Measurements from ENCODE around the gene GNB3. TPM values are rescaled to one million over a fixed set of nuclear protein-coding genes. Genes with fewer than 3 reads are reported as not detected.

The GNB3 gene
- total RNA-seq, 1 donor from 2014 or later, result 10.4 TPM

DNA sequence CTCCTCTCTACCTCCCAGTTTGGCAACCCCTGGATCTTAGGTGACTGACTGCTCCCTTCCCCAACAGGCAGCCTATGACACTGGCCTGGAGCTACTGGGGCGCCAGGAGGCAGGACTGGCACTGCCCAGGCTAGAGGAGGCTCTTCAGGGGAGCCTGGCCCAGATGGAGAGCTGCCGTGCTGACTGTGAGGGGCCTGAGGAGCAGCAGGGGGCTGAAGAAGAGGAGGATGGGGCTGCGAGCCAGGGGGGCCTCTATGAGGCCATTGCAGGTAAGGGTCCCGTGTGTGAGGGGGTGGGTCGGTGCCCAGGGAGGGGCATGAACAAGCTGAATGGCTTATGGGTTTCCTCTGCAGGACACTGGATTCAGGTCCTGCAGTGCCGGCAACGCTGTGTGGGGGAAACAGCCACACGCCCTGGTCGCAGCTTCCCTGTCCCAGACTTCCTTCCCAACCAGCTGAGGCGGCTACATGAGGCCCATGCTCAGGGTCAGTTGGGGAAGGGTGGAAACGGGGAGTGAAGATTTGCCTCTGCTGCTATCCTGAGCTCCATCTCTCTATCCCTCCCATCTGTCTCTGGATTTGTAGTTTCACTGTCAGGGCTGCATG, 10.3 kb upstream of the GNB3 start:
- DNase-seq (ENCODE audit: low spot score in 2 of 2), result peak in 1 of 2 donors; percentile 2

DNA sequence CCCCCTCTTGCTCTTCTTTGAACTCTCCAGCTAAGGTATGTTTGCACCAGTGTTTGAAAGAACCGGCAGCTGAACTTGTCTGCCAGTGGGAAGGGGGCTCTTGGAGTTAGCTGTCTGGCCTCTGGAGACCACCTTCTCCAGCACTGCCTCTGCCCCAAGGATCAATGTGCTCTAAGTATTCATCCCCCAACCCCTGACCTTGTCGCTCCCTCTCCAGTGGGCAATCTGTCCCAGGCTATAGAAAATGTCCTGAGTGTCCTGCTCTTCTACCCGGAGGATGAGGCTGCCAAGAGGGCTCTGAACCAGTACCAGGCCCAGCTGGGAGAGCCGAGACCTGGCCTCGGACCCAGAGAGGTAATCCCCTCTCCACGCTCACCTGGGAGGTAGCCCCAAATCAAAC, 9.7 kb upstream of the GNB3 start:
- no peaks in the 10 kb centered on the region for H3K9me3 ChIP-seq
- DNase-seq (ENCODE audit: low spot score in 2 of 2), result no peak
- no peaks in the 10 kb centered on the region for H3K27me3 ChIP-seq
- intact Hi-C loops (cut with DNase I), result no loop called here
- H3K4me3 ChIP-seq, result no peak overlapping the region
- no peak for TF ChIP-seq CTCF (IDR thresholded peaks at IDR 0.05)
- peaks cover 10 to 30% of the 10 kb centered on the region in 2 donors for H3K36me3 ChIP-seq
- H3K27ac ChIP-seq, result peak overlapping the region in 1 of 2 donors; percentile 11
- peaks cover 0 to 10% of the 10 kb centered on the region in 2 donors for H3K4me1 ChIP-seq

More for the DNA sequence above, 10.3 kb upstream of the GNB3 start:
- Histone ChIP-seq H3K27ac (peak overlapping the region; percentile 90), H3K27me3 (no peaks in the 10 kb centered on the region), H3K9me3 (no peaks in the 10 kb centered on the region), H3K36me3 (peaks cover 10 to 30% of the 10 kb centered on the region in 2 donors), H3K4me3 (peak overlapping the region in 1 of 2 donors; percentile 74), H3K4me1 (peaks cover 0 to 11% of the 10 kb centered on the region in 2 donors)
- no peak for TF ChIP-seq CTCF (IDR thresholded peaks at IDR 0.05)
- intact Hi-C loops (cut with DNase I), result no loop called here

DNA sequence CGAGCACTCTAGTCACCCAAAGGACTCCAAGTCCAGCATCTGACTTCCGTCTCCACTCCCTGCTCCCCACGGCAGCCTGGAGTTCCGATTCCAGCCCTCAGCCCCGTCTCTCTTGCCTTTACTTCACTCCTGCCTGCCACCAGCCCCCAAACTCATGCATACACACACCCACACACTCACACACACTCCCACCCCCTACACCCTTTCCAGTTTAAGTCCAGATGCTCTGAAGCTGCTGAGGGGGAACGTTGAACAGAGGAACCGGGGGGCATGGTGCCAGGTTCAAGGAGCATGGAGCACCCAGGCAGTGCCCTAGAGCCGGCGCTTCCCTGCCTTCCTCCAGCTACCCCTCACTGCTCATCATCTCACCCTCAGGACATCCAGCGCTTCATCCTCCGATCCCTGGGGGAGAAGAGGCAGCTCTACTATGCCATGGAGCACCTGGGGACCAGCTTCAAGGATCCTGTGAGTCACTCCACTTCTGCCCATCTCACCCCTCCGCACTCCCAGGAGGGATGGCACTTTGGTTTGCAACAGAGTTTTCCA, 9.2 kb upstream of the GNB3 start:
- H3K4me1 ChIP-seq, result peaks cover 0 to 10% of the 10 kb centered on the region in 2 donors
- no peak for DNase-seq (ENCODE audit: low spot score in 2 of 2)
- H3K27ac ChIP-seq, result no peak overlapping the region
- peaks cover 11 to 30% of the 10 kb centered on the region in 2 donors for H3K36me3 ChIP-seq
- H3K27me3 ChIP-seq, result no peaks in the 10 kb centered on the region
- H3K4me3 ChIP-seq, result no peak overlapping the region
- intact Hi-C loops (cut with DNase I), result no loop called here
- no peak for TF ChIP-seq CTCF (IDR thresholded peaks at IDR 0.05)
- H3K9me3 ChIP-seq, result no peaks in the 10 kb centered on the region

DNA sequence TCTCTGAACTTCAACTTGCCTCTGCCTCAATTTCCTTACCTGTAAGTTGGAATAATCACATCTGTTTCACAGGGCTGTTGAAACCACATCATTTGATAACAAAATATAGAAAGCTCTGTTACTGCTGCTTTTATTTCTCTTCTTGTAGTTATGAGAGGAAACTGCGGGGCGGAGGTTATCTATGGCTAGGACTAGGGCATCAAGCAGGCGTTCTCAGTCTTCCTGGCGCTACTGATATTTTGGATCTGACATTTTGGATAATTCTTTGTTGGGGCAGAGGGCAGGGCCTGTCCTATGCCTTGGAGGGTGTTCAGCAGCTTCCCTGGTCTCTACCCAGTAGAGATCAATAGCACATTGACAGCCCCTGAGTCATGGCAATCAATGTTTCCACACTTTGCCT, 8.6 kb upstream of the GNB3 start:
- intact Hi-C loops (cut with DNase I), result no loop called here
- TF ChIP-seq CTCF (IDR thresholded peaks at IDR 0.05), result no peak
- Histone ChIP-seq H3K27me3 (no peaks in the 10 kb centered on the region), H3K4me3 (no peak overlapping the region), H3K4me1 (peaks cover 0 to 7% of the 10 kb centered on the region in 2 donors), H3K9me3 (no peaks in the 10 kb centered on the region), H3K27ac (no peak overlapping the region), H3K36me3 (peaks cover 15 to 35% of the 10 kb centered on the region in 2 donors)
- no peak for DNase-seq (ENCODE audit: low spot score in 2 of 2)

- intact Hi-C loops (cut with DNase I), result no loop called here
- Histone ChIP-seq H3K4me1 (no peaks in the 10 kb centered on the region), H3K36me3 (peaks cover 25 to 47% of the 10 kb centered on the region in 2 donors), H3K4me3 (no peak overlapping the region), H3K9me3 (no peaks in the 10 kb centered on the region), H3K27me3 (no peaks in the 10 kb centered on the region), H3K27ac (no peak overlapping the region)
- no peak for DNase-seq (ENCODE audit: low spot score in 2 of 2)
- no peak for TF ChIP-seq CTCF (IDR thresholded peaks at IDR 0.05)
These were observed 7.4 kb upstream of the GNB3 start for GRCh38 chr12:6833189-6833890.
